Left forelimb (tissue), 1 donor: ENCODE data around the gene ABLIM2.

Source experiments
- DNase-seq: peaks from one replicate; pipeline ENCODE4 v3.0.0-alpha.2; 2018; ENCODE audit warnings: low spot score

ABLIM2 gene

GRCh38 chr4:8044244-8044643, 114.4 kb downstream of the ABLIM2 start:
- no peak for DNase-seq

- no peak for DNase-seq
These were observed 115.0 kb downstream of the ABLIM2 start for GRCh38 chr4:8043596-8043995.

GRCh38 chr4:8041868-8042267, 116.7 kb downstream of the ABLIM2 start:
- DNase-seq = no peak

GRCh38 chr4:8041172-8041571, 117.4 kb downstream of the ABLIM2 start:
- no peak for DNase-seq

- no peak for DNase-seq
These were observed 118.0 kb downstream of the ABLIM2 start for GRCh38 chr4:8040607-8041006.

- DNase-seq = no peak
These were observed 118.8 kb downstream of the ABLIM2 start for GRCh38 chr4:8039853-8040252.

GRCh38 chr4:8039290-8039689, 119.3 kb downstream of the ABLIM2 start:
- DNase-seq = no peak

GRCh38 chr4:8038719-8039251, 119.8 kb downstream of the ABLIM2 start:
- DNase-seq = no peak

GRCh38 chr4:8038083-8038482, 120.5 kb downstream of the ABLIM2 start:
- DNase-seq = no peak

GRCh38 chr4:8037150-8037769, 121.4 kb downstream of the ABLIM2 start:
- DNase-seq = no peak

- DNase-seq = no peak
These were observed 123.2 kb downstream of the ABLIM2 start for GRCh38 chr4:8035371-8035780.

GRCh38 chr4:8033829-8034528, 124.6 kb downstream of the ABLIM2 start:
- no peak for DNase-seq

GRCh38 chr4:8033067-8033755, 125.4 kb downstream of the ABLIM2 start:
- no peak for DNase-seq

GRCh38 chr4:8032381-8032780, 126.2 kb downstream of the ABLIM2 start:
- DNase-seq = no peak

- DNase-seq = no peak
These were observed 128.4 kb downstream of the ABLIM2 start for GRCh38 chr4:8030121-8030781.

GRCh38 chr4:8029689-8030088, 128.9 kb downstream of the ABLIM2 start:
- DNase-seq = no peak

- DNase-seq = no peak
These were observed 129.6 kb downstream of the ABLIM2 start for GRCh38 chr4:8028884-8029568.

- DNase-seq = no peak
These were observed 130.2 kb downstream of the ABLIM2 start for GRCh38 chr4:8028368-8028767.

- DNase-seq = no peak
These were observed 132.2 kb downstream of the ABLIM2 start for GRCh38 chr4:8026453-8026852.

- DNase-seq = no peak
These were observed 132.9 kb downstream of the ABLIM2 start for GRCh38 chr4:8025668-8026067.

- no peak for DNase-seq
These were observed 134.4 kb downstream of the ABLIM2 start for GRCh38 chr4:8024073-8024786.
